ENCODE results near the gene C3orf20. TPM values are rescaled to one million over a fixed set of nuclear protein-coding genes. Genes with fewer than 3 reads are reported as not detected.
"Not testable (repeated sequence)": the region's sequence is repeated elsewhere in the genome, so short reads cannot be mapped to it uniquely, and the experiment has no call there.

C3orf20 gene
- total and polyA plus RNA-seq, 11 donors: 0.21 to 0.31 TPM; not detected in 9

GRCh38 chr3:14744556-14744955 is 69.6 kb downstream of the C3orf20 start:
- WGBS, 4 donors: 67 to 70% (median 67%) methylated on average over 6 of the region's 6 CpGs
- intact Hi-C loops (cut with DNase I): no loop called here
- no peak for ATAC-seq
- TF ChIP-seq CTCF (IDR thresholded peaks at IDR 0.05) (no peak), POLR2A (IDR thresholded peaks at IDR 0.05) (no peak)
- H3K4me1 ChIP-seq: peaks cover 0 to 3% (median 0%) of the 10 kb centered on the region in 12 donors
- no peaks in the 10 kb centered on the region for H3K36me3 ChIP-seq
- no peak overlapping the region for H3K27ac ChIP-seq
- H3K4me3 ChIP-seq: no peak overlapping the region
- peaks cover 0 to 20% (median 5%) of the 10 kb centered on the region in 12 donors for H3K9me3 ChIP-seq
- DNase-seq: no peak
- H3K27me3 ChIP-seq: no peaks in the 10 kb centered on the region

- DNase-seq (no peak), ATAC-seq (no peak)
- peaks cover 0 to 29% (median 12%) of the 10 kb centered on the region in 12 donors for H3K9me3 ChIP-seq
- TF ChIP-seq POLR2A (IDR thresholded peaks at IDR 0.05) (no peak), CTCF (IDR thresholded peaks at IDR 0.05) (no peak)
- no peak overlapping the region for H3K4me3 ChIP-seq
- H3K36me3 ChIP-seq: no peaks in the 10 kb centered on the region
- no peaks in the 10 kb centered on the region for H3K4me1 ChIP-seq
- no peak overlapping the region for H3K27ac ChIP-seq
- WGBS, 4 donors: 83 to 90% (median 89%) methylated on average over 1 of the region's 1 CpG
- no peaks in the 10 kb centered on the region for H3K27me3 ChIP-seq
- intact Hi-C loops (cut with DNase I): no loop called here
These were observed 75.7 kb downstream of the C3orf20 start for GRCh38 chr3:14750650-14751049.

- ATAC-seq; H3K36me3 ChIP-seq; H3K27me3 ChIP-seq; H3K27ac ChIP-seq; intact Hi-C loops (cut with DNase I); DNase-seq; H3K4me3 ChIP-seq; H3K4me1 ChIP-seq: not testable (repeated sequence)
- peaks cover 0 to 29% (median 12%) of the 10 kb centered on the region in 12 donors for H3K9me3 ChIP-seq
These were observed 78.0 kb downstream of the C3orf20 start for GRCh38 chr3:14752979-14753378.

DNA sequence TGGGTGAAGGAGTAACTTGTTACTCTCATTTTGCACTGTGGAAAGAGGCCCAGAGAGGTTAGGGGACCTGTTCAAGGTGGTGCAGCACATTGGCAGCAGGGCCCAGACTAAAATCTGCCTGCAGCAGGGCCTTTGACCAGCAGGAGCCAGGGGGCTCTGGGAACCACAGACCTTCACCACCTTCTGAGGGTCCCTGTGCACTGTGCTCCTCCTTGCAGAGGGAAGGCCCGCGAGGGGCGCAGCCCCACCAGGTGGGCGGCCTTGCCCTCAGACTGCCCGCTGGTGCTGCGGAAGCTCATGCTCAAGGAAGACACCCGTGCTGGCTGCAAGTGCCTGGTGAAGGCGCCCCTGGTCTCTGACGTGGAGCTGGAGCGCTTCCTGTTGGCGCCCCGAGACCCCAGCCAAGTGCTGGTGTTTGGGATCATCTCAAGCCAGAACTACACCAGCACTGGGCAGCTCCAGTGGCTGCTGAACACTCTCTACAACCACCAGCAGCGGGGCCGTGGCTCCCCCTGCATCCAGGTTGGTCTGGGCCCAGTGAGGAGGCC is 82.3 kb downstream of the C3orf20 start:
- H3K4me3 ChIP-seq: no peak overlapping the region
- whole genome bisulfite sequencing, 4 donors: 86 to 95% (median 92%) methylated on average over 11 to 14 of the region's 14 CpGs
- peaks cover 0 to 5% (median 0%) of the 10 kb centered on the region in 12 donors for H3K9me3 ChIP-seq
- no peak overlapping the region for H3K27ac ChIP-seq
- DNase-seq: no peak
- no peaks in the 10 kb centered on the region for H3K27me3 ChIP-seq
- H3K36me3 ChIP-seq: no peaks in the 10 kb centered on the region
- intact Hi-C loops (cut with DNase I): no loop called here
- peaks cover 0 to 5% (median 0%) of the 10 kb centered on the region in 12 donors for H3K4me1 ChIP-seq
- TF ChIP-seq POLR2A (IDR thresholded peaks at IDR 0.05) (no peak), CTCF (IDR thresholded peaks at IDR 0.05) (no peak)
- peak in 1 of 4 donors; percentile 34 for ATAC-seq

DNA sequence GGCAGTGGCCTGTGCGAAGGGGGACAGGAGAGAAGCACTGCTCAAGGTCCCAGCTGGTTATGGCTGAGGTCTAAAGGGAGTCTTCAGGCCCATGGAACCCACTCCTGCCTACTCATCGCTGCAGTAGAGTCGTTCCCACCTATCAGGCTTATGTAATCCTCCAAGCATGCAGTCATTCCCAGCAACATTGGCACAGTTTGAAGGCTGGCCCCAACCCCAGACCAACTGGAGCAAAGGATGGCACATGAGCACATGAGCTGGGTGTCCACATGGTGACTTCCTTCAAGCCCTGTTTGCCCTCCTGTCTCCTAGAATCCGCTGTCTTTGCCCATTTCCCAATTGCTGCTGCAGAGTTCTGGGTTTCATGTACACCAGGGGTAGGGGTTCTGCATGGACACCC is 83.4 kb downstream of the C3orf20 start:
- H3K4me3 ChIP-seq: no peak overlapping the region
- H3K9me3 ChIP-seq: no peaks in the 10 kb centered on the region
- H3K27me3 ChIP-seq: no peaks in the 10 kb centered on the region
- no peak for TF ChIP-seq POLR2A (IDR thresholded peaks at IDR 0.05)
- no peak for TF ChIP-seq CTCF (IDR thresholded peaks at IDR 0.05)
- no peak overlapping the region for H3K27ac ChIP-seq
- H3K4me1 ChIP-seq: peaks cover 0 to 5% (median 0%) of the 10 kb centered on the region in 12 donors
- intact Hi-C loops (cut with DNase I): no loop called here
- DNase-seq (no peak), ATAC-seq (peak in 2 of 4 donors; percentile 45 to 58)
- H3K36me3 ChIP-seq: no peaks in the 10 kb centered on the region
- 70 to 100% (median 82%) methylated on average over 2 to 4 of the region's 4 CpGs for WGBS, 4 donors

Measured in heart left ventricle (tissue), 16 donors.